Esophagus squamous epithelium (tissue), 5 donors: ENCODE data around the gene CXCL8. TPM values are rescaled to one million over a fixed set of nuclear protein-coding genes. Genes with fewer than 3 reads are reported as not detected.

ENCODE experiments used
- DNase-seq: peaks from one replicate; lab custom pipeline; 2025; lab: John Stamatoyannopoulos, UW
- H3K27ac ChIP-seq, 4 donors: fragments of 200-600 bp; sonication (generic); one replicate each; pipeline ENCODE4 v1.5.1; 2016 to 2019; ENCODE audit warnings: mild to moderate bottlenecking in 1 of 4
- H3K27me3 ChIP-seq, 4 donors: fragments of 200-600 bp; sonication (generic); 1 replicate in 3 of 4; 2 replicates in 1 of 4; pipeline versions ENCODE4 v1.5.1 to v1.6.0; 2017 to 2021; ENCODE audit warnings: antibody characterized with exemption in 1 of 4
- H3K36me3 ChIP-seq, 3 donors: fragments of 200-600 bp; sonication (generic); one replicate each; pipeline ENCODE4 v1.5.1; 2016 to 2019
- H3K4me1 ChIP-seq, 3 donors: fragments of 200-600 bp; sonication (generic); one replicate each; pipeline ENCODE4 v1.5.1; 2017 to 2019
- H3K4me3 ChIP-seq, 4 donors: fragments of 200-600 bp; sonication (generic); 1 replicate in 3 of 4; 2 replicates in 1 of 4; pipeline ENCODE4 v1.5.1; 2016 to 2019; ENCODE audit warnings: mild to moderate bottlenecking in 2 of 4, moderate library complexity in 1 of 4
- H3K9me3 ChIP-seq, 3 donors: fragments of 200-600 bp; sonication (generic); one replicate each; pipeline ENCODE4 v1.5.1; 2016 to 2019
- CTCF ChIP-seq, 6 experiments: fragments of 450-650 bp in 4 of 6; fragments of 200-600 bp in 2 of 6; sonication (generic) in 2 of 6; IDR thresholded peaks; one replicate each; pipeline ENCODE4 v1.5.1; 2016 to 2019; ENCODE audit warnings: antibody characterized with exemption in 6 of 6, mild to moderate bottlenecking in 4 of 6, moderate library complexity in 4 of 6
- POLR2A ChIP-seq, 4 donors: fragments of 450-650 bp; IDR thresholded peaks; one replicate each; pipeline ENCODE4 v1.6.1; 2017; ENCODE audit warnings: antibody characterized with exemption in 4 of 4, mild to moderate bottlenecking in 4 of 4, moderate library complexity in 3 of 4
- WGBS, 2 donors: methylation state at CpG; one replicate each; pipeline ENCODE4 v1.1.5; 2018; 5-methylcytosine and 5-hydroxymethylcytosine counted together
- intact Hi-C: fragments of 100-400 bp; cut with DNase I; formaldehyde crosslinking; loops from one replicate; pipeline ENCODE4 v1.15.0; 2022
- total RNA-seq, 4 donors: library from RNA; depleted of rRNA; stranded (reverse); fragments of >200 nt; gene quantifications; one replicate each; pipeline ENCODE4 v1.1.0, GENCODE V29; 2016
- donor health status: DM: yes; HTN: yes; CAD: no.

Gene CXCL8
- total RNA-seq, 4 donors from 2014 or later: 0.76 to 90.2 (median 2.4) TPM; not detected in 1

GRCh38 chr4:73734530-73735001 lies 5.8 kb upstream of the CXCL8 start:
- TF ChIP-seq POLR2A (IDR thresholded peaks at IDR 0.05) (no peak), CTCF (IDR thresholded peaks at IDR 0.05) (no peak)

GRCh38 chr4:73735231-73735630 lies 5.1 kb upstream of the CXCL8 start:
- Histone ChIP-seq H3K4me1 (peaks cover 0 to 24% (median 0%) of the 10 kb centered on the region in 3 donors), H3K27me3 (no peaks in the 10 kb centered on the region), H3K9me3 (no peaks in the 10 kb centered on the region), H3K27ac (no peak overlapping the region), H3K36me3 (no peaks in the 10 kb centered on the region), H3K4me3 (no peak overlapping the region)
- DNase-seq: no peak
- TF ChIP-seq CTCF (IDR thresholded peaks at IDR 0.05): no peak
- TF ChIP-seq POLR2A (IDR thresholded peaks at IDR 0.05): no peak
- 47 to 71% methylated on average over 3 of the region's 3 CpGs for WGBS, 2 donors
- intact Hi-C loops: no loop called here

More at GRCh38 chr4:73734530-73735001, 5.8 kb upstream of the CXCL8 start:
- Histone ChIP-seq H3K4me1 (peaks cover 0 to 27% (median 0%) of the 10 kb centered on the region in 3 donors), H3K27ac (no peak overlapping the region), H3K36me3 (no peaks in the 10 kb centered on the region), H3K27me3 (no peaks in the 10 kb centered on the region), H3K9me3 (no peaks in the 10 kb centered on the region), H3K4me3 (no peak overlapping the region)
- DNase-seq: no peak
- intact Hi-C loops: no loop called here
- WGBS, 2 donors: 49 to 53% methylated on average over 2 of the region's 2 CpGs

- Histone ChIP-seq H3K4me3 (no peak overlapping the region), H3K4me1 (peaks cover 0 to 12% (median 0%) of the 10 kb centered on the region in 3 donors), H3K27me3 (no peaks in the 10 kb centered on the region), H3K9me3 (no peaks in the 10 kb centered on the region), H3K36me3 (no peaks in the 10 kb centered on the region), H3K27ac (no peak overlapping the region)
- 58 to 59% methylated on average over 2 of the region's 2 CpGs for WGBS, 2 donors
- TF ChIP-seq POLR2A (IDR thresholded peaks at IDR 0.05): no peak
- no peak for TF ChIP-seq CTCF (IDR thresholded peaks at IDR 0.05)
- intact Hi-C loops: no loop called here
- DNase-seq: no peak
Observed at GRCh38 chr4:73741031-73741749, 821 bp downstream of the CXCL8 start.

GRCh38 chr4:73741750-73742489 lies 1.6 kb downstream of the CXCL8 start:
- intact Hi-C loops: no loop called here
- no peak for TF ChIP-seq POLR2A (IDR thresholded peaks at IDR 0.05)
- TF ChIP-seq CTCF (IDR thresholded peaks at IDR 0.05): no peak
- Histone ChIP-seq H3K9me3 (no peaks in the 10 kb centered on the region), H3K27ac (no peak overlapping the region), H3K27me3 (no peaks in the 10 kb centered on the region), H3K36me3 (no peaks in the 10 kb centered on the region), H3K4me3 (no peak overlapping the region), H3K4me1 (peaks cover 0 to 12% (median 0%) of the 10 kb centered on the region in 3 donors)
- WGBS, 2 donors: 56 to 69% methylated on average over 1 of the region's 1 CpG
- DNase-seq: no peak
